SKM-1 (cell line): ENCODE results near the gene RBMXL3.
"Not testable (repeated sequence)": the region's sequence is repeated elsewhere in the genome, so short reads cannot be mapped to it uniquely, and the experiment has no call there.

Experiments used
- DNase-seq: peaks from one replicate; lab custom pipeline; 2025; ENCODE audit not compliant: unreplicated experiment; lab: John Stamatoyannopoulos, UW

Gene RBMXL3

DNA sequence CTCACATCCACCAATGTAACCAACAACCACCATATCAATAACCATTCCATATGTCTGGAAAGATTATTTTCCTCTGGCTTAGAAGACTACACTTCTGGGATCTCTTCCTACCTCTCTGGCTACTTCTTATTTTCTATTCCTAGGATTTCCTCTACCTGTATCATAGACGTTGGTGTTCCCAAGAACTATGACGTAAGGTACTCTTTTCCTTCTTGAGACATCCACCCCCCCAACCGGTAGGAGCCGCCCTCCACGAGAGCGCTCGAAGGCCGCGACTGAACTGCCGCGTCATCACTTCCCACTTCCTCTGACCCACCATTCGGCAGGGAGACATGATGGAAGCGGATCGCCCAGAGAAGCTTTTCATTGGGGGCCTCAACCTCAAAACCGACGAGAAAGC is at the start of gene RBMXL3:
TSS of gene RBMXL3 (plus strand) at position 301 of the 400 bp plus-strand sequence. CDS start at position 333, 32 bp downstream.
- no peak for DNase-seq

DNA sequence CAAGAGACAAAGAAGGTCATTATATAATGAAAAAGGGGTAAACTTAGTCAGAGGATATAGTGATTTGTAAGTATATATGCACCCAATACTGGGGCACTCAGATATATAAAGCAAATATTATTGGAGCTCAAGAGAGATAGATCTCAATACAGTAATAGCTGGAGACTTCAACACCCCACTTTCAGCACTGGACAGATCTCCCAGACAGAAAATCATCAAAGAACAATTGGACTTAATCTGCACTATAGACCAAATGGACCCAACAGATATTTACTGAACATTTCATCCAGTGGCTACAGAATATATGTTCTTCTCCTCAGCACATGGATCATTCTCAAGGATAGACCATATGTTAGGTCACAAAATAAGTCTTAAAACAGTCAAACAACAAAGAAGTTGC is 47.2 kb upstream of the RBMXL3 start:
- no peak for DNase-seq

DNA sequence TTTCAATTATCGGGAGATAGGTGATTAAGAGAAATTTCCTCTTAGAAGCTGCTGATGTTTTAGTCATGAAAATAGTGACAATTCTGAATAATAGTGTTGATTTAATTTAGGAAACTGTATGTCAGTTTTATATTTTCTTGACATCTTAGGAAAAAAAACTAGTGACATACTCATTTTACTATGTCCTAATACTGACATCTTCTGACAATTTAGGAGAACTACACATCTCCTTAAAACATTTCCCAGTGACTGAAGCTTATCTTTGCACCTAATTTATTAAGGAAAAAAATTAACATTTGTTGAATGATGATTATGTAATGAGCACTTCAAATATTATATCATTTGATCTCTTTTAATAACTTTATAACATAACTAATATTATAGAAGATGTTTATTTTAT is 42.0 kb upstream of the RBMXL3 start:
- DNase-seq: no peak

DNA sequence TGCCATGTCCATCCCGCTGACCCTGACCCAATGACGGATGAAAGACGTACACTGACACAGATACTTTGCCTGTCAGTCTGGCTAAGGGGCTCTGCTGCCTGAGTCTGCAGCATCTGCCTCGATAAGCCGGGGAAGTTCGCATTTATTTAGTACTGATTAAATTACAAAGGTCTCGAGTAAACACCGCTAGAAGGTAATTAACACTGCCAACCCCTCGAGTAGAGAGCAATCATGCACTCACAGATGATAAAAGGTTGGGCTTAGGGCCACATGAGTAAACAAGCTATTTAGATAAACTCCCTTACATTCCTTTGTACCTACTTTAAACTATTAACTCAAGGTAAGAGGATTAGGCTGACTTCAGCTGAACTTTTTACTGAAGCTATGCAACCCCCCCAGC is 16.0 kb upstream of the RBMXL3 start:
- DNase-seq: no peak

DNA sequence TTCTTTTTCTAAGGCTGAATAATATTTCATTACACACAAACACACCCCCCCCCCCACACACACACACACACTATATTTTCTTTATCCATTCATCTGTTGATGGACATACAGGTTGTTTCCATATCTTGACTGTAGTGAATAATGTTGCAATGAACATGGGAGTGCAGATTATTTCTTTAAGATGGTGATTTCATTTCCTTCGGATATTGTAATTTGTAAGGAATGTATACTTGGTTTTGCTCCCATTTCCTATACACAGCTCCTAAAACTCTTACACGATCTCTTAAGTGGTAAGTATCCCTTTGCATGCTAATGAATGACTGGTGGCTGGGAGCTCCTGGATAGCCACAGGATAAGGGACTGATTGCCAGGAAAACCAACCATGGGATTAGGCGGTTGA is 14.7 kb upstream of the RBMXL3 start:
- no peak for DNase-seq

DNA sequence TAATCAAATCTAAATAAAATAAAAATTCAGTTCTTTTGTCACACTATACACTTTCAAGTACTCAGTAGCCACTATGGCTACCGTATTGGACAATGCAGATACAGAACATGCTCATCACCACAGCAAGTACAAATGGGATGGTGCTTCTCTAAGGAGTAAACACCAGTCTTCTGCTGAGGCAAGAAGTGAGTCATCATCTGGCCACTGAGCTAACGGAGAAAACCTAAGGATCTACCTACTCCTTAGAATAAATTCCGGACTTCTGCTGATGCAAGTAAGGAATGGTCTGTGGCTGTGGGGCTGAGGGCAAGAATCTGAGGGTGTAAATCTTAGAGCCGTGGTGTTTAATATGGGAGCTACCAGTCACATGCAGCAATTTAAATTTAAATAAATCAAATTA is 11.3 kb upstream of the RBMXL3 start:
- no peak for DNase-seq

DNA sequence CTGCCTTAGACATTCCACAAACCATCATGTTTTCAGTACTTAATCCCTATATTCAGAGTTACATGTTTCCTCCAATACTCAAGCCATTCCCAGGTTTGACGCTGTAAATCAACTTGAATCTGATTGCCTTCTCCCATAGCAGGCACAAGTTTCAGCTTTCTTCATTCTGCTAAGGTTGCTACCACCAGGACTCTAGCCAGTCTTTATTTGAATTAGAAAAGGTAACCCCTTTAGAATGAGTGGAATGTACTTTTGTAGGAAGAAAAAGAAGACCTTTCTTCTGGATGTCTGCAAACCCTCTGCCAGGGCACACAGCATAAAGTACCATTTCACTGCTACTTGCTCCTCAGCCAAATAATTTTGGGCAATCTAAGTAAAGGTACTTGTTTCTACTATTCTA is 10.7 kb upstream of the RBMXL3 start:
- no peak for DNase-seq

DNA sequence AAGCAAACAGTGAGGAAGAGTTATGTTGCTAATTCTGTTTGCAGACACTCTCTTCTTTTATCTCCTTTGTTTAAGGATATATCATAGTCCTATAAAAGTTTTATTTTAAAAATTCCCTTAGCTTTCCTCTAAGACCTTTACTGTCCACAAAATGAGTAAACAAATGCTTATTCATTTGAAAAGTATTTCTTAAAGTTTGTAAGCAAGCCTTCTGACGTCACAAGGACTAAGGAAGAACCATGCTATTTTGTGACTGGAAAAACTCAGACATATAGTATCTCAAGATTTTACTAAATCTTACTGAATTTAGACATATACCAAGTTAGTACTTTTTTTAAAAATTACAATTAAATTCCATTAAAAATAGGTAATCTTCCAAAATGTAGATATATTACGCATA is 5.2 kb upstream of the RBMXL3 start:
- no peak for DNase-seq

DNA sequence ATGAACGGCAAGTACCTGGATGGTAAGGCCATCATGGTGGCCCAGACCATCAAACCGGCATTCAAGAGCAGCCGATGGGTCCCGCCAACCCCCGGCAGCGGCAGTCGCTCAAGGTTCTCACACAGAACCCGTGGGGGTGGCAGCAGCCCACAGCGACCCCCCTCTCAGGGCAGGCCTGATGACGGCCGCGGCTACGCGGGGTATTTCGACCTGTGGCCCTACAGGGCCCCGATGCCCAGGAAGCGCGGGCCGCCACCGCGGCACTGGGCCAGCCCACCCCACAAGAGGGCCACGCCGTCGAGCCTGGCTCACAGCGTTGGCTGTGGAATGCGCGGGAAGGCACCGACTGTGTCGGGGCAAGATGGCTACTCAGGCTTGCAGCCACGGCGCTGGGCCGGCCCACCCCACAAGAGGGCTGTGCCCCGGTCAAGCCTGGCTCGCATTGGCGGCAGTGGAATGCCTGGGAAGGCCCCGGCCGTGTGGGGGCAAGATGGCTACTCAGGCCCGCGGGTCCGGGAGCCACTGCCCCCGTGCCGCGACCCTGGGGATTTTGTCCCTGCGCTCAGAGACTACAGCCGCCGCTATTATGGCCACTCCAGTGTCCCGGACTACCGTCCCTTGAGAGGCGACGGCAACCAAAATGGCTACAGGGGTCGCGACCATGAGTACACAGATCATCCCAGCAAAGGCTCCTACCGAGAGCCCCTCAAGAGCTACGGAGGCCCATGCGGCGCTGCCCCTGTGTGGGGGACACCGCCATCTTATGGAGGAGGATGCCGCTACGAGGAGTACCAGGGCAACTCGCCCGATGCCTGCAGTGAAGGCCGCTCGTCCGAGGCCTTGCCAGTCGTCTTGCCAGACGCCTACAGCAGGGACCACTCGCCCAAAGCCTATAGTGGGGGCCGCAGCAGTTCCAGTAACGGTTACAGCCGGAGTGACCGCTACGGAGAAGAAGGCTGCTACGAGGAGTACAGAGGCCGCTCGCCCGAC is 731 bp downstream of the RBMXL3 start:
- DNase-seq: no peak

DNA sequence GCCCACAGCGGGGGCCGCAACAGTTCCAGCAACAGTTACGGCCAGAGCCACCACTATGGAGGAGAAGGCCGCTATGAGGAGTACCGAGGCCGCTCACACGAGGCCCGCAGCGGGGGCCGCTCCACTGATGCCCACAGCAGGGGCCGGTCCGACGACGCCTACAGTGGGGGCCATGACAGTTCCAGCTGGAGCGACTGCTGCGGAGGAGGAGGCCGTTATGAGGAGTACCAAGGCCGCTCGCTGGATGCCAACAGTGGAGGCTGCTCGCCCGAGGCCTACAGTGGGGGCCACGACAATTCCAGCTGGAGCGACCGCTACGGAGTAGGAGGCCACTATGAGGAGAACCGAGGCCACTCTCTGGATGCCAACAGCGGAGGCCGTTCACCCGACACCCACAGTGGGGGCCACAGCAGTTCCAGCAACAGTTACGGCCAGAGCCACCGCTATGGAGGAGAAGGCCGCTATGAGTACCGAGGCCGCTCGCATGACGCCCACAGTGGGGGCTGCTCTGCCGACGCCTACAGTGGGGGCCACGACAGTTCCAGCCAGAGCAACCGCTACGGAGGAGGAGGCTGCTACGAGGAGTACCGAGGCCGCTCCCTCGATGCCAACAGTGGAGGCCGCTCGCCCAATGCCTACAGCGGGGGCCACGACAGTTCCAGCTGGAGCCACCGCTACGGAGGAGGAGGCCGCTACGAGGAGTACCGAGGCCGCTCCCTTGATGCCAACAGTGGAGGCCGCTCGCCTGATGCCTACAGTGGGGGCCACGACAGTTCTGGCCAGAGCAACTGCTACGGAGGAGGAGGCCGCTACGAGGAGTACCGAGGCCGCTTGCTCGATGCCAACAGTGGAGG is 1.7 kb downstream of the RBMXL3 start:
- DNase-seq: no peak

DNA sequence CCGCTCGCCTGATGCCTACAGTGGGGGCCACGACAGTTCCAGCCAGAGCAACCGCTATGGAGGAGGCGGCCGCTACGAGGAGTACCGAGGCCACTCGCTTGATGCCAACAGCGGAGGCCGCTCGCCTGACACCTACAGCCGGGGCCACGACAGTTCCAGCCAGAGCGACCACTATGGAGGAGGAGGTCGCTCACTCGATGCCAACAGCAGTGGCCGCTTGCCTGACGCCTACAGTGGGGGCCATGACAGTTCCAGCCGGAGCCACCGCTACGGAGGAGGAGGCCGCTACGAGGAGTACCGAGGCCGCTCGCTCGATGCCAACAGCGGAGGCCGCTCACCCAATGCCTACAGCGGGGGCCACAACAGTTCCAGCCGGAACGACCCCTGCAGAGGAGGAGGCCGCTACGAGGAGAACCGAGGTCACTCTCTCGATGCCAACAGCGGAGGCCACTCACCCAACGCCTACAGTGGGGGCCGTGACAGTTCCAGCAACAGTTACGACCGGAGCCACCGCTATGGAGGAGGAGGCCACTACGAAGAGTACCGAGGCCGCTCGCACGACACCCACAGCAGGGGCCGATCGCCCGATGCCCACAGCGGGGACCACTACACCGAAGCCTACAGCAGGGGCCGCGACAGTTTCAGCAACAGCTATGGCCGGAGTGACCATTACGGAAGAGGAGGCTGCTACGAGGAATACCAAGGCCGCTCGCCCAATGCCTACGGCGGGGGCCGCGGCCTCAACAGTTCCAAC is 2.5 kb downstream of the RBMXL3 start:
- DNase-seq: no peak

DNA sequence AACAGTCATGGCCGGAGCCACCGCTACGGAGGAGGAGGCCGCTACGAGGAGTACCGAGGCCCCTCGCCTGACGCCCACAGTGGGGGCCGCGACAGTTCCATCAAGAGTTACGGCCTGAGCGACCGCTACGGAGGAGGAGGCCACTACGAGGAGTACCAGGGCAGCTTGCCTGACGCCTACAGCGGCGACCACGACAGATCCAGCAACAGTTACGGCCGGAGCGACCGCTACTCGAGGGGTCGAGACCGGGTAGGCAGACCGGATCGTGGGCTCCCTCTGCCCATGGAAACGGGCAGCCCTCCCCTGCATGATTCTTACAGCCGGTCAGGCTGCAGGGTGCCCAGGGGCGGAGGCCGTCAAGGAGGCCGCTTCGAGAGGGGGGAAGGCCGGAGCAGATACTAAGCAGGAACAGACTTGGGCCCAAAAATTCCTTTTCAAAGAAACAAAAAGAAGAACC is 3.1 kb downstream of the RBMXL3 start:
- no peak for DNase-seq

DNA sequence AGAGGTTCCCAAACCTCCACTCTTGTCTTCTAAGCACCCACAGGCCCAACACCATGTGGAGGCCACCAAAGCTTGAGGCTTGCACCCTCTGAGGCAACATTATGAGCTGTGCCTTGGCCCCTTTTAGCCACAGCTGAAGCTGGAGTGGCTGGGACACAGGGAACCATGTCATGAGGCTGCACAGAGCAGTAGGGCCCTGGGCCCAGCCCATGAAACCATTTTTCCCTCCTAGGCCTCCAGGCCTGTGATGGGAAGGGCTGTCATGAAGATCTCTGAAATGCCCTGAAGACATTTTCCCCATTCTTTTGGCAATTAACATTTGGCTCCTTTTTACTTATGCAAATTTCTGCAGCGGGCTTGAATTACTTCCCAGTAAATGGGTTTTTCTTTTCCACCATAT is 14.8 kb downstream of the RBMXL3 start:
- no peak for DNase-seq

DNA sequence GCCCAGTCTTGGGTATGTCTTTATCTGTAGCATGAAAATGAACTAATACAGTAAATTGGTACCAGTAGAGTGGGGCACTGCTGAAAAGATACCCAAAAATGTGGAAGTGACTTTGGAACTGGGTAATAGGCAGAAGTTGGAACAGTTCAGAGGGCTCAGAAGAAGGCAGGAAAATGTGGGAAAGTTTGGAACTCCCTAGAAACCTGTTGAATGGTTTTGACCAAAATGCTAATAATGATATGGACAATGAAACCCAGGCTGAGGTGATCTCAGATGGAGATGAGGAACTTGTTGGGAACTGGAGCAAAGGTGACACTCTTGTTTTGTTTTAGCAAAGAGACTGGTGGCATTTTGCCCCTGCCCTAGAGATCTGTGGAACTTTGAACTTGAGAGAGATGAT is 20.3 kb downstream of the RBMXL3 start:
- not testable (repeated sequence) for DNase-seq

DNA sequence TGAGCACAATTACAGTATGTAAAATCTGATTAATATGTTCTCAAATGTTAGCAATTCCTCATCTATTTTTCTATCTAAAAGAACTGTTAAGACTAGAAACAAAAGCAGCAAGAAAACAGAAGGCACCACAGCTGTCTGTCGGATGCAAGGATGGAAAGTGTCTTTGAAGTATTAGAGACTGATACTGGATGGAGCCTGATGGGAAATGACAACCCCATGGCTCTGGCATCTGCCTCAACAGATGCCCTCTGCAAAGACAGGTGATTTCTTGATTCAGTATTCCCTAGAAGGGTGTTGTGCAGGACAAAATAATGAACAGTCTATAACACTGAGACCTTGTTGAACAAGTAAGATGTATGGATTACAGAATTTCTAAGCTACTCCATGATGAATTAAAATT is 24.9 kb downstream of the RBMXL3 start:
- DNase-seq: no peak

DNA sequence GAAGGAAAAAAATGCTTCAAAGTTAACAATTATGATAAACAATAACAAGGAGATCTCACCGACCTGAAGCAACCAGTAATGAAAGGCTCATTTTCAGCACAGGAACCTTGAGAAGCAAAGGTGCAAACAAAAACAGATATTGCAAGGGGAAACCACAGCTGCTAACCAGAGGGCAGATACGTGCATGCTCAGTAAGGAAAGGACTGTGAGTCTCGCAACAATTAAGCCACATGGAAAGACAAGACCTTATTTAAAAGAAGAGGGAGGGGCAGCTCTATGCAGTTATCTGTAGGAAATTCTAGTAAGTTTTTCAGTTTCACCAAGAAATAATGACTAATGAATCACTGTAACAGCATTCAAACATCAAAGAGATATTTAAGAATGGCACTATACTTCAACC is 25.4 kb downstream of the RBMXL3 start:
- no peak for DNase-seq

DNA sequence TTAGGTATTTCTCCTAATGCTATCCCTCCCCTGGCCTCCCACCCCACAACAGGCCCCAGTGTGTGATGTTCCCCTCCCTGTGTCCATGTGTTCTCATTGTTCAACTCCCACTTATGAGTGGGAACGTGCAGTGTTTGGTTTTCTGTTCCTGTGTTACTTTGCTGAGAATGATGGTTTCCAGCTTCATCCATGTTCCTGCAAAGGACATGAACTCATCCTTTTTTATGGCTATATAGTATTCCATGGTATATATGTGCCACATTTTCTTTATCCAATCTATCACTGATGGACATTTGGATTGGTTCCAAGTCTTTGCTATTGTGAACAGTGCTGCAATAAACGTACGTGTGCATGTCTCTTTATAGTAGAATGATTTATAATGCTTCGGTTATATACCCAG is 28.1 kb downstream of the RBMXL3 start:
- DNase-seq: not testable (repeated sequence)

DNA sequence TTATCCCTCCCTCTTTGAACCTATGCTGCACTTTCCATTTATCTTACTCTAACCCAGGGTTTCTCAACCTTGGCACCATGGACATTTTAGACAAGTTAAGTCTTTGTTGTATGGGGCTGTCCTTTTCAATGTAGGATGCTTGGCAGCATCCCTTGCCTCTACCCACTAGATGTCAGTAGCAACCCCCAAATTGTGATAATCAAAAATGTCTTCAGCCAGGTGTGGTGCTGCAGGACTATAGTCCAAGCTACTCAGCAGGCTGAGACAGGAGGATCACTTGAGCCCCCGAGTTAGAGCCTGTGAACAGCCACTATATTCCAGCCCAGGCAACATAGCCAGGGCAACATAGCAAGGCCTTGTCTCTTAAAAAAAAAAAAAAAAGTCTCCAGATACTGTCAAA is 37.7 kb downstream of the RBMXL3 start:
- DNase-seq: no peak

DNA sequence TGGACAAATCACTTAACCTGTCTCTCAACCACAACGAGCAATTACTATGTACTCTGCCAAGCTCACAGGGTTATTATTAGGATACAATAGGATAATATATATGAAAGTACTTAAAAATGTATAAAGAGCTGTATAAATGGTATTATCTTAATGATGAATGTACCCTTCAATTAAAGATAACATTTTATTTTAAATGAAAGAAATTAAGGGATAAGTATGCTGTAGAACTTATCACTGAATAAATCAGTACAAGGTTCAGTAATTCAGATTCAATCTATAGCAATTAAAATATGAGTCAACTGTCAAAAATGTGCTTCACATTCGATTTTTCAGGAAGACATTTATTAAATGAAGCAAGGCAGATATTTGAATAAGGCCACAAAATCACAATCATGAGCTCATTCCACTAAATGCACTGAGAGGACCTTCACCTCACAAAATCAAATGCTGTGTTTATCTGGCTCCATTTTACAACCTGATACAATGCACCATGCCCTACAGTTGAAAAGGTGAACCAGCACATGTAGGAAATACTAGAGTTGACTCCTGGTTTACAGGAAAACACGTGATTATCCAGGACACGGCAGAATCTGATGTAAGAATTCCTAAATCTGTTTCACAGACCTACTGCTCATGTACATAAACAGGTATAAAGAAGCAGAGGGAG is 40.3 kb downstream of the RBMXL3 start:
- no peak for DNase-seq

DNA sequence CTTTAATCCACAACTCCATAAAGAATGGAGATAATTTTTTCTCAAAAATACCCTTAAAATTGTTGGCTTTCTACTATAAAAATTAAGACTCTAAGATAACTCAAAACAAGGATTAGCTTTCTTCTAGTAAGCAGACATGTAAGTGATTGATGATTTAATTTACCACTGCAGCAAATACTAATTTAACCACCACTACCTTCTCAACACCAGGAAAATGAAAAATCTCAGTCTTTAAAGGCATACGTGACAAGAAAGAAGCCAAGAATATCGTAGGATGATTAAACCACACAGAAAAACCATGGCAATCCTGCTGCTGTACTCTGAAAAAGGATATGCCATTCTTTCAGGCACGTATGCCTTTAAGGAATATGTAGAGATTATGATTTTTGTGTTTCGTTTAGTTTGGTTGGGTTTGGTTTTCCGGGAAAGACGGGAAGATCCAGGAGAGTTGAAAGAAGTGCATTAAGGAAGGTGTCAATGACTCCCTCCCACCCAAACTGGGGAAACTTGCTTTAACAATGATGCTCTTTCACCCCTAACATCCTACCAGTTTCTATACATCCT is 43.8 kb downstream of the RBMXL3 start:
- no peak for DNase-seq
